PC-9 (cell line): Measurements from ENCODE around the gene SPINK5. TPM values are rescaled to one million over a fixed set of nuclear protein-coding genes. Genes with fewer than 3 reads are reported as not detected.

Source experiments
- BruUV-seq: library from RNA; stranded (reverse); fragments of 400-500 nt; replicated peaks from 2 replicates; lab custom pipeline; 2021; lab: Mats Ljungman, UMichigan
- CTCF ChIA-PET: fragments of 300-600 bp; sonication (Branson Sonifier 250); formaldehyde crosslinking; loops from one replicate; lab custom pipeline; 2022; ENCODE audit warnings: antibody characterized with exemption; lab: Charles Lee
- POLR2A ChIA-PET: fragments of 300-600 bp; sonication (Branson Sonifier 250); formaldehyde crosslinking; loops from one replicate; lab custom pipeline; 2022; ENCODE audit warnings: antibody characterized with exemption; ENCODE audit not compliant: unreplicated experiment; lab: Charles Lee
- DNase-seq, 2 experiments: peaks; one replicate each; pipeline versions ENCODE4 v3.0.0 to v3.0.0-alpha.2; 2015 to 2022; ENCODE audit warnings: mixed read lengths in 1 of 2
- H2AFZ ChIP-seq: fragments of 200-600 bp; sonication (generic); 2 replicates; pipeline ENCODE4 v1.8.1; 2017; ENCODE audit warnings: antibody characterized with exemption
- H3F3A ChIP-seq: fragments of 200-600 bp; sonication (generic); 2 replicates; pipeline ENCODE4 v1.8.1; 2017; ENCODE audit warnings: antibody characterized with exemption, mild to moderate bottlenecking, low read depth; ENCODE audit not compliant: insufficient read depth
- H3K27ac ChIP-seq: fragments of 200-600 bp; sonication (generic); 2 replicates; pipeline ENCODE4 v1.6.1; 2016; ENCODE audit warnings: mixed run types
- H3K27me3 ChIP-seq: fragments of 200-600 bp; sonication (generic); 2 replicates; pipeline ENCODE4 v1.6.1; 2016; ENCODE audit warnings: low read depth, mixed run types; ENCODE audit not compliant: insufficient read depth
- H3K36me3 ChIP-seq: fragments of 200-600 bp; sonication (generic); 2 replicates; pipeline ENCODE4 v1.6.1; 2016; ENCODE audit warnings: low read depth, mixed run types
- H3K4me1 ChIP-seq: fragments of 200-600 bp; sonication (generic); replicated peaks from 2 replicates; pipeline ENCODE4 v1.6.1; 2016; ENCODE audit warnings: mixed run types; ENCODE audit not compliant: insufficient read depth
- H3K4me2 ChIP-seq: fragments of 200-600 bp; sonication (generic); 2 replicates; pipeline ENCODE4 v1.6.1; 2017; ENCODE audit warnings: mixed run types
- H3K4me3 ChIP-seq: fragments of 200-600 bp; sonication (generic); 2 replicates; pipeline ENCODE4 v1.6.1; 2016; ENCODE audit warnings: mixed run types
- H3K79me2 ChIP-seq: fragments of 200-600 bp; sonication (generic); 2 replicates; pipeline ENCODE4 v1.6.1; 2017; ENCODE audit warnings: low read depth, mixed run types
- H3K9me2 ChIP-seq: fragments of 200-600 bp; sonication (generic); 2 replicates; pipeline ENCODE4 v1.8.1; 2017; ENCODE audit warnings: mild to moderate bottlenecking; ENCODE audit not compliant: insufficient read depth
- H3K9me3 ChIP-seq: fragments of 200-600 bp; sonication (generic); 2 replicates; pipeline ENCODE4 v1.8.1; 2016; ENCODE audit warnings: low read depth; ENCODE audit not compliant: insufficient read depth
- H4K20me1 ChIP-seq: fragments of 200-600 bp; sonication (generic); 2 replicates; pipeline ENCODE4 v1.8.1; 2017; ENCODE audit not compliant: insufficient read depth
- CTCF ChIP-seq: fragments of 200-600 bp; sonication (generic); conservative IDR thresholded peaks from 2 replicates; pipeline ENCODE4 v1.6.1; 2017; ENCODE audit warnings: mixed run types, antibody characterized with exemption, mild to moderate bottlenecking, moderate library complexity
- EZH2 ChIP-seq: fragments of 200-600 bp; sonication (generic); IDR thresholded peaks from 2 replicates; pipeline ENCODE4 v1.8.0; 2017; ENCODE audit warnings: antibody characterized with exemption, low read depth
- intact Hi-C: fragments of 100-400 bp; cut with micrococcal nuclease; formaldehyde crosslinking; loops from one replicate; pipeline ENCODE4 v1.10.0; 2022; ENCODE audit not compliant: unreplicated experiment
- total RNA-seq: library from RNA; stranded (reverse); gene quantifications from 2 replicates; pipeline ENCODE4 v1.2.3, GENCODE V29; 2021

The SPINK5 gene
- total RNA-seq, 1 experiment from 2014 or later = not detected

GRCh38 chr5:148070621-148071020, 6.8 kb downstream of the SPINK5 start:
- no peak for TF ChIP-seq CTCF
- TF ChIP-seq EZH2 = no peak
- no peaks in the 10 kb centered on the region for H3K9me2 ChIP-seq
- no peaks in the 10 kb centered on the region for H3K36me3 ChIP-seq
- intact Hi-C loops = no loop called here
- H3K27ac ChIP-seq = no peak overlapping the region
- H2AFZ ChIP-seq = no peak overlapping the region
- H3F3A ChIP-seq = no peaks in the 10 kb centered on the region
- H3K4me3 ChIP-seq = no peak overlapping the region
- H3K9me3 ChIP-seq = no peaks in the 10 kb centered on the region
- no peaks in the 10 kb centered on the region for H3K4me1 ChIP-seq
- CTCF ChIA-PET = no interaction called here
- H3K27me3 ChIP-seq = no peaks in the 10 kb centered on the region
- H3K79me2 ChIP-seq = no peaks in the 10 kb centered on the region
- POLR2A ChIA-PET = no interaction called here
- no peaks in the 10 kb centered on the region for H4K20me1 ChIP-seq
- H3K4me2 ChIP-seq = no peak overlapping the region
- no TSS peak for BruUV-seq
- DNase-seq = no peak

GRCh38 chr5:148072207-148072606, 8.4 kb downstream of the SPINK5 start:
- CTCF ChIA-PET = no interaction called here
- H4K20me1 ChIP-seq = no peaks in the 10 kb centered on the region
- H3K4me1 ChIP-seq = no peaks in the 10 kb centered on the region
- no peaks in the 10 kb centered on the region for H3F3A ChIP-seq
- H3K4me2 ChIP-seq = no peak overlapping the region
- TF ChIP-seq EZH2 (no peak), CTCF (no peak)
- no peaks in the 10 kb centered on the region for H3K9me3 ChIP-seq
- BruUV-seq = no TSS peak
- H3K27ac ChIP-seq = no peak overlapping the region
- no peak overlapping the region for H2AFZ ChIP-seq
- H3K36me3 ChIP-seq = no peaks in the 10 kb centered on the region
- H3K79me2 ChIP-seq = no peaks in the 10 kb centered on the region
- H3K27me3 ChIP-seq = no peaks in the 10 kb centered on the region
- no peak overlapping the region for H3K4me3 ChIP-seq
- DNase-seq = no peak
- intact Hi-C loops = no loop called here
- POLR2A ChIA-PET = no interaction called here
- H3K9me2 ChIP-seq = no peaks in the 10 kb centered on the region

- no peaks in the 10 kb centered on the region for H3K9me2 ChIP-seq
- no peaks in the 10 kb centered on the region for H3F3A ChIP-seq
- TF ChIP-seq EZH2 = no peak
- no peak for TF ChIP-seq CTCF
- intact Hi-C loops = no loop called here
- no peak overlapping the region for H2AFZ ChIP-seq
- no peaks in the 10 kb centered on the region for H3K27me3 ChIP-seq
- H3K9me3 ChIP-seq = no peaks in the 10 kb centered on the region
- DNase-seq = no peak
- no peaks in the 10 kb centered on the region for H3K4me1 ChIP-seq
- ChIA-PET CTCF (no interaction called here), POLR2A (no interaction called here)
- BruUV-seq = no TSS peak
- no peaks in the 10 kb centered on the region for H3K36me3 ChIP-seq
- no peaks in the 10 kb centered on the region for H4K20me1 ChIP-seq
- H3K4me3 ChIP-seq = no peak overlapping the region
- no peak overlapping the region for H3K4me2 ChIP-seq
- no peaks in the 10 kb centered on the region for H3K79me2 ChIP-seq
- no peak overlapping the region for H3K27ac ChIP-seq
Measured at GRCh38 chr5:148075529-148075928, 11.7 kb downstream of the SPINK5 start.
